Thyroid gland (tissue), 4 donors: ENCODE results near the gene AIG1. TPM values are rescaled to one million over a fixed set of nuclear protein-coding genes. Genes with fewer than 3 reads are reported as not detected.

Experiments
- DNase-seq, 2 donors: peaks; one replicate each; pipeline ENCODE4 v3.0.0-alpha.2; 2019
- H3K27ac ChIP-seq, 3 donors: fragments of 200-600 bp; sonication (generic); 1 replicate in 2 of 3; 2 replicates in 1 of 3; pipeline ENCODE4 v1.5.1; 2016 to 2019; ENCODE audit warnings: mild to moderate bottlenecking in 1 of 3, moderate library complexity in 1 of 3
- H3K27me3 ChIP-seq: fragments of 200-600 bp; sonication (generic); one replicate; pipeline ENCODE4 v1.5.1; 2019
- H3K36me3 ChIP-seq, 2 donors: fragments of 200-600 bp; sonication (generic); one replicate each; pipeline ENCODE4 v1.5.1; 2016 to 2019
- H3K4me1 ChIP-seq, 2 donors: fragments of 200-600 bp; sonication (generic); one replicate each; pipeline ENCODE4 v1.5.1; 2017 to 2019
- H3K4me3 ChIP-seq, 3 donors: fragments of 200-600 bp; sonication (generic); replicated peaks in 1 of 3; 1 replicate in 2 of 3; 2 replicates in 1 of 3; pipeline ENCODE4 v1.5.1; 2016; ENCODE audit warnings: mild to moderate bottlenecking in 1 of 3
- H3K9me3 ChIP-seq: fragments of 200-600 bp; sonication (generic); one replicate; pipeline ENCODE4 v1.5.1; 2017
- POLR2A ChIP-seq, 2 donors: fragments of 450-650 bp; IDR thresholded peaks; one replicate each; pipeline ENCODE4 v1.6.1; 2017; ENCODE audit warnings: antibody characterized with exemption in 2 of 2, mild to moderate bottlenecking in 2 of 2, moderate library complexity in 1 of 2
- WGBS, 2 donors: methylation state at CpG; one replicate each; pipeline ENCODE4 v1.1.5; 2017; 5-methylcytosine and 5-hydroxymethylcytosine counted together
- intact Hi-C: fragments of 100-400 bp; cut with DNase I; formaldehyde crosslinking; loops from one replicate; pipeline ENCODE4 v1.15.1; 2023
- total RNA-seq, 4 donors: library from RNA; depleted of rRNA; stranded (reverse); fragments of >200 nt; gene quantifications; one replicate each; pipeline ENCODE4 v1.2.3, GENCODE V29; 2016
- TF ChIP-seq, protein P1 (sequence below), 6 experiments: fragments of 200-600 bp in 3 of 6; fragments of 450-650 bp in 3 of 6; sonication (generic) in 3 of 6; IDR thresholded peaks; one replicate each; pipeline ENCODE4 v1.5.1; 2016 to 2019; ENCODE audit warnings: antibody characterized with exemption in 6 of 6, mild to moderate bottlenecking in 2 of 6, inconsistent platforms in 1 of 6, moderate library complexity in 1 of 6

The AIG1 gene
- total RNA-seq, 4 donors from 2014 or later, result 57.8 to 101 (median 77.0) TPM

- no peak for DNase-seq
- Histone ChIP-seq H3K27me3 (no peaks in the 10 kb centered on the region), H3K36me3 (no peaks in the 10 kb centered on the region), H3K27ac (no peak overlapping the region), H3K4me1 (no peaks in the 10 kb centered on the region), H3K4me3 (no peak overlapping the region), H3K9me3 (no peaks in the 10 kb centered on the region)
- intact Hi-C loops, result no loop called here
- TF ChIP-seq, protein P1, sequence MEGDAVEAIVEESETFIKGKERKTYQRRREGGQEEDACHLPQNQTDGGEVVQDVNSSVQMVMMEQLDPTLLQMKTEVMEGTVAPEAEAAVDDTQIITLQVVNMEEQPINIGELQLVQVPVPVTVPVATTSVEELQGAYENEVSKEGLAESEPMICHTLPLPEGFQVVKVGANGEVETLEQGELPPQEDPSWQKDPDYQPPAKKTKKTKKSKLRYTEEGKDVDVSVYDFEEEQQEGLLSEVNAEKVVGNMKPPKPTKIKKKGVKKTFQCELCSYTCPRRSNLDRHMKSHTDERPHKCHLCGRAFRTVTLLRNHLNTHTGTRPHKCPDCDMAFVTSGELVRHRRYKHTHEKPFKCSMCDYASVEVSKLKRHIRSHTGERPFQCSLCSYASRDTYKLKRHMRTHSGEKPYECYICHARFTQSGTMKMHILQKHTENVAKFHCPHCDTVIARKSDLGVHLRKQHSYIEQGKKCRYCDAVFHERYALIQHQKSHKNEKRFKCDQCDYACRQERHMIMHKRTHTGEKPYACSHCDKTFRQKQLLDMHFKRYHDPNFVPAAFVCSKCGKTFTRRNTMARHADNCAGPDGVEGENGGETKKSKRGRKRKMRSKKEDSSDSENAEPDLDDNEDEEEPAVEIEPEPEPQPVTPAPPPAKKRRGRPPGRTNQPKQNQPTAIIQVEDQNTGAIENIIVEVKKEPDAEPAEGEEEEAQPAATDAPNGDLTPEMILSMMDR (IDR thresholded peaks at IDR 0.05), result no peak
- TF ChIP-seq POLR2A (IDR thresholded peaks at IDR 0.05), result no peak
- WGBS, 2 donors, result 94% methylated on average over 6 of the region's 6 CpGs
Observed at GRCh38 chr6:143021543-143021942, 39.1 kb upstream of the AIG1 start.

GRCh38 chr6:143022587-143022986, 38.1 kb upstream of the AIG1 start:
- 83 to 86% methylated on average over 2 of the region's 2 CpGs for WGBS, 2 donors
- no peak for DNase-seq
- H3K36me3 ChIP-seq, result no peaks in the 10 kb centered on the region
- peaks cover 0 to 4% of the 10 kb centered on the region in 2 donors for H3K4me1 ChIP-seq
- TF ChIP-seq, protein P1 (IDR thresholded peaks at IDR 0.05), result no peak
- TF ChIP-seq POLR2A (IDR thresholded peaks at IDR 0.05), result no peak
- H3K27ac ChIP-seq, result no peak overlapping the region
- H3K9me3 ChIP-seq, result no peaks in the 10 kb centered on the region
- H3K4me3 ChIP-seq, result no peak overlapping the region
- intact Hi-C loops, result no loop called here
- H3K27me3 ChIP-seq, result no peaks in the 10 kb centered on the region

GRCh38 chr6:143023695-143024094, 37.0 kb upstream of the AIG1 start:
- DNase-seq, result no peak
- no peak for TF ChIP-seq POLR2A (IDR thresholded peaks at IDR 0.05)
- TF ChIP-seq, protein P1 (IDR thresholded peaks at IDR 0.05), result no peak
- Histone ChIP-seq H3K4me3 (no peak overlapping the region), H3K4me1 (peaks cover 0 to 4% of the 10 kb centered on the region in 2 donors), H3K27ac (no peak overlapping the region), H3K27me3 (no peaks in the 10 kb centered on the region), H3K36me3 (no peaks in the 10 kb centered on the region), H3K9me3 (no peaks in the 10 kb centered on the region)
- intact Hi-C loops, result no loop called here
- 69 to 71% methylated on average over 1 of the region's 1 CpG for WGBS, 2 donors

- intact Hi-C loops, result no loop called here
- peaks cover 0 to 4% of the 10 kb centered on the region in 2 donors for H3K4me1 ChIP-seq
- no peaks in the 10 kb centered on the region for H3K9me3 ChIP-seq
- H3K4me3 ChIP-seq, result no peak overlapping the region
- no peaks in the 10 kb centered on the region for H3K36me3 ChIP-seq
- no peak overlapping the region for H3K27ac ChIP-seq
- TF ChIP-seq, protein P1 (IDR thresholded peaks at IDR 0.05), result no peak
- no peak for TF ChIP-seq POLR2A (IDR thresholded peaks at IDR 0.05)
- H3K27me3 ChIP-seq, result no peaks in the 10 kb centered on the region
- DNase-seq, result no peak
Observed at GRCh38 chr6:143024977-143025376, 35.7 kb upstream of the AIG1 start.

DNA sequence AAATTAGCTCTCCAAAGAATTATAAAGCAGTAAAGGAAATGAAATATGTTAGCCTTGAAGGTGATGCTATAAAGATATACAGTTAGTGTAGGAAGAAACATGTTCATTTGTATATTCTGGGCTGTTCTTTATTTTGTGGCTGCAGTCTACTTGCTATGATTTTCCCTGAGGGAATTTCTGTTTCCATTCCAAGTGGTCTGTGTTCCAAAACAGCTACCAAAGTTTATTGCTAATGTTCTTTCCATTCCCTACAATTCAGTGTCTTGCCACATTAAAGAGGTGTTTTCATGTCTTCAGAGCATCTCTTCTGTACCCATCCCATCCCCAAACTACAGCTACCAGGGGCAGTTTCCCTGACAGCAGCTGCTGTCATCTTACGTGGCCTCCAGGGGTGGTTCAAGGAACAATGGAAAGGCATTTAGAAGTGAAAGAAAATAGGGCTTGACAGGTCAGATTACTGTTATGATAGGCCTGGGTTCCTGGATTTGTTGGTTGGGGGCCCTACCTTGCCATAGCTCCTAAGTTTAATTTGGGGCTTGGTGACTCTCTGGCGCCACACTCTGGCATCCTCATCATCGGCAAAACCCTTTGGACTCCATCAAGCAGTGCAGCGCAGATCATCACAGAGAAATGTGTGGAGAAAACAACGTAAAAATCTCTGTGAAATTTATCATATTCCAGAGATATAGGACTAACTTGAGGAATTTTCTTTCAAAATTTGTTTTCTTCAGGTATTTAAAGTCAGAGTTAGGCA, 33.8 kb upstream of the AIG1 start:
- 46 to 51% methylated on average over 5 of the region's 5 CpGs for WGBS, 2 donors
- TF ChIP-seq, protein P1 (IDR thresholded peaks at IDR 0.05), result peak; percentile 10 to 75 (median 62)
- TF ChIP-seq POLR2A (IDR thresholded peaks at IDR 0.05), result no peak
- H3K9me3 ChIP-seq, result no peaks in the 10 kb centered on the region
- H3K36me3 ChIP-seq, result no peaks in the 10 kb centered on the region
- H3K4me3 ChIP-seq, result no peak overlapping the region
- H3K4me1 ChIP-seq, result peaks cover 0 to 4% of the 10 kb centered on the region in 2 donors
- no peak overlapping the region for H3K27ac ChIP-seq
- DNase-seq, result peak; percentile 52 to 64
- intact Hi-C loops, result loop anchor here (2.0 kb wide), 1 partner anchor 334 kb away; no protein-coding TSS in a partner anchor
- no peaks in the 10 kb centered on the region for H3K27me3 ChIP-seq
